UCSD-AML1 (cell line): ENCODE measurements around the gene PRPSAP2.

Experiments used
- DNase-seq: peaks from one replicate; lab custom pipeline; 2025; ENCODE audit not compliant: unreplicated experiment; lab: John Stamatoyannopoulos, UW

The PRPSAP2 gene

GRCh38 chr17:18978050-18978449, 120.1 kb downstream of the PRPSAP2 start:
- no peak for DNase-seq

- DNase-seq: no peak
Observed at GRCh38 chr17:18978655-18979054, 120.7 kb downstream of the PRPSAP2 start.
